GM21576 (cell line): ENCODE measurements around the gene VSX2.

ENCODE experiments used
- ATAC-seq: cut with Tn5 transposase; IDR thresholded peaks from one replicate; pipeline ENCODE4 v1.9.1; 2021; ENCODE audit warnings: mild to moderate bottlenecking, moderate library complexity; ENCODE audit not compliant: unreplicated experiment

Gene VSX2

GRCh38 chr14:74301594-74302151 lies 62.4 kb downstream of the VSX2 start:
- no peak for ATAC-seq

GRCh38 chr14:74302152-74302628 lies 62.9 kb downstream of the VSX2 start:
- peak; percentile 3 for ATAC-seq

DNA sequence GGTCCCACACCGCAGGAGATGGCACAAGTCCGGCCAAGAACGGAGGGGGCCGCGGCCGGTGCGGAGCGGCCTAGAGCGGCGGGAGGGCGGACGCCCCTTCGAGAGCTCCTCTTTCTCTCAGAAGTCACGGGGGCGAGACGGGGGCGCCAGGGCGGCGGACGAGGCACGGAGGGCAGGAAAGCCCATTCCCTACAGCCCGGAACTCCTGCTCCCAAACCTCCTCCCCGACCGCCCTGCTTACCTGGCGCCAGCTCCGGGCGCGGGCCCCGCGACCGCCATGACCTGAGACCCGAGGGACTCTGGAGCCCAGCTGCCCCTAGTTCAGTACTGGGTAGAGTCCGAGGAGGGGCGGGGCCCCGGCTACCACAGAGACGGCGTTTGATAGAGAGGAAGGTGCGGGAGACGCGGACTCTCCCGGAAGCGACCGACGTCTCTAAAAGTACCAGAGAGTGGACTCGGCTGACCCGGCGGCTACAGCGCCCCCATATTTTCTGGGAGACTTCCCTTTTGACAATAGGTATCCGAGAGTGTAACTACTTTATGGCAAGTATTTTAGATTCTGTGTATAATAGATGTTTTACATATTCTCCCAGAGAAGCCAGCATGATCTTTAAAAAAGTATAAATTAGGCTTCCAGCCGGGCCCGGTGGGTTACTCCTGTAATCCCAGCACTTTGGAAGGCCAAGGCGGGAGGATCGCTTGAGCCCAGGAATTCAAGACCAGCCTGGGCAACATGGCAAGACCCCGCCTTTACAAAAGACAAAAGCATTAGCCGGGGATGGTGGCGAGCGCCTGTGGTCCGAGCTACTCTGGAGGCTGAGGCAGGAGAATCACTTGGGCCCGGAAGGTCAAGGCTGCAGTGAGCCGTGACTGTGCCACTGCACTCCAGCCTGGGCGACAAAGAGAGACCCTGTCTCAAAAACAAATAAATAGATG lies 63.7 kb downstream of the VSX2 start, which contains the start of gene ABCD4:
Gene ABCD4 (minus strand): TSS at position 301 of the 936 bp plus-strand sequence. CDS start 22 bp downstream, at position 279.
- ATAC-seq = peak; percentile 95

- no peak for ATAC-seq
Measured at GRCh38 chr14:74308695-74309094, 69.4 kb downstream of the VSX2 start.

- no peak for ATAC-seq
Measured at GRCh38 chr14:74309125-74310022, 70.1 kb downstream of the VSX2 start.

- ATAC-seq = no peak
Measured at GRCh38 chr14:74312161-74312560, 72.9 kb downstream of the VSX2 start.
